HG03139 (cell line): Measurements from ENCODE around the gene LSS.
"Not testable (repeated sequence)": the region's sequence is repeated elsewhere in the genome, so short reads cannot be mapped to it uniquely, and the experiment has no call there.

ENCODE experiments used
- ATAC-seq: cut with Tn5 transposase; IDR thresholded peaks from one replicate; pipeline ENCODE4 v1.9.1; 2021; ENCODE audit not compliant: unreplicated experiment

LSS gene

DNA sequence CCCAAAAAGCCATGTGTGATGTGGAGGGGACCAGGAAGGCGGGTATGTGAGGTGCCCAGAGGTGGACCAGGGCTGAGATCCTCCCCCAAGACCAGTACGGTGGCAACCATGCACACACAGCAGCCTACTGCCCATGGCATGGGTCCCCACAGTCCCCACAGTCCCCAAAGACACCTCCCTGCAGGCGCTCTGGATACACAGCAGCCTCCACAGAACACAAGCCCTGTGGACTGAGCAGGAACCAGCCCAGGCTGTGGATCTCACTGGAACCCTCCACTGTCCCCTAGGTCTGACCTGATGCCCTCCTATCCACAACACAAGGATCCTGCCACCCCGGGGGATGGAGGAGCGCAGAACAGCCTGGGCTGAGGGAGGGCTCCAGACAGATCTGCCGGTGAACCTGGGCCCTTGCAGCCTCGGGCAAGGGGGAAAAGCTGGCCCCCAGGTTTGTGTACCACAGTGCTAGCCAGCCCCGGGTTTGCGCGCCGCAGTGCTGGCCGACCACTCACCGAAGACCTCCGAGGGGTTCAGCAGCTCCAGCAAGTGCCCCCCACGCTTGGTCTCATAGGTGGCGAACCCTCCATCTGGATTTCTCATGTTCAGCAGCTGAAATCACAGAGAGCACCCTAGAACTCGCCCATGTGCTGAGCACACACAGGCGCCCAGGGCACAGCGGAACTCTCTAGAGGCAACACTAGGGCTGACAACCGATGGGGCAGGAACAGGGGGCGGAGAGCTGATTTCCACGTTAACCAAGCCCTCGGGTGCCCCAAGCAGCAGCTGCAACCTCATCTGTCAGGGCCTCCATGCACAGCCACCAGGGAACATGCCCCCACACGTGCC lies 22.2 kb downstream of the LSS start:
- ATAC-seq, result no peak

- ATAC-seq, result no peak
Observed at GRCh38 chr21:46205766-46206162, 22.8 kb downstream of the LSS start.

- no peak for ATAC-seq
Observed at GRCh38 chr21:46205166-46205565, 23.4 kb downstream of the LSS start.

DNA sequence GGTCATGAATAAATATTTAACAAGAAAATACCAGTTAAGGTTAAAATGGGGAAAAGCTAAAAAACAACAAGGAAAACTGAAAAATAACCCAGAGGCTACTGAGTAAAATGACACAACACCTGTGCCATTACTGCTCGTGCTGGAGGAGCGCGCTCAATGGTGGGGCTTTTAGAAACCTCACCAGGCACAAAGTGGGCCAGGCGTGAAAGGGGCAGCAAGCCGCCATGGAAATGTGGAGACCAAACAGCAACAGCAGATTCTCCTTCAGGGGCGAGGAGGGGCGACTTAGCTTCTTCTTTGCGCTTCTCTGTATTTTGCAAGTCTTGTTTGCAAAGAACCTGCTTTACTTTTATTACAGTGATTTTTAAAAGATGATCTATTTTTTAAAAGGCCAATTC lies 25.4 kb downstream of the LSS start:
- no peak for ATAC-seq

DNA sequence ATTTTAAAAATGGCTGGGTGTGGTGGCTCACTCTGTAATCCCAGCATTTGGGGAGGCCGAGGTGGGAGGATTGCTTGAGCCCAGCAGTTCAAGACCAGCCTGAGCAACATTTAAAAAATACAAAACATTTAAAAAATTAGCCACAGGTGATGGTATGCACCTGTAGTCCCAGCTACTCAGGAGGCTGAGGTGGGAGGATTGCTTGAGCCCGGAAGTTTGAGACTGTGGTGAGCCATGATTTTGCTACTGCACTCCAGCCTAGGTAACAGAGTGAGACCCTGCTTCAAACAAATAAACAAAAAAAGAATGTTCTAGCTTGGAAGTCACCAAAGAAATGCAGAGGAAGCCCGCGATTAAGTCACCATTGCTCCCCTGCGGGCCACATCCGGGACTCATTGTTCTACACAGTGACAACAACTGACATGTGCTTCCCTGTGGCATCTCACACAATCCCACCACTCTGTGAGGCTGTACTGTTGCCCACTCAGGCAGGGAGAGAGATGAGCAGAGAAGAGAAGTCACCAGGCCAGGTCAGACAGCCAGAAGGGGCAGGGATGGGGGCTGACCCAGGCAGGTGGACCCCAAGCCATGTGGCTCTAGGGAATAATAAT lies 25.9 kb downstream of the LSS start:
- ATAC-seq, result no peak

DNA sequence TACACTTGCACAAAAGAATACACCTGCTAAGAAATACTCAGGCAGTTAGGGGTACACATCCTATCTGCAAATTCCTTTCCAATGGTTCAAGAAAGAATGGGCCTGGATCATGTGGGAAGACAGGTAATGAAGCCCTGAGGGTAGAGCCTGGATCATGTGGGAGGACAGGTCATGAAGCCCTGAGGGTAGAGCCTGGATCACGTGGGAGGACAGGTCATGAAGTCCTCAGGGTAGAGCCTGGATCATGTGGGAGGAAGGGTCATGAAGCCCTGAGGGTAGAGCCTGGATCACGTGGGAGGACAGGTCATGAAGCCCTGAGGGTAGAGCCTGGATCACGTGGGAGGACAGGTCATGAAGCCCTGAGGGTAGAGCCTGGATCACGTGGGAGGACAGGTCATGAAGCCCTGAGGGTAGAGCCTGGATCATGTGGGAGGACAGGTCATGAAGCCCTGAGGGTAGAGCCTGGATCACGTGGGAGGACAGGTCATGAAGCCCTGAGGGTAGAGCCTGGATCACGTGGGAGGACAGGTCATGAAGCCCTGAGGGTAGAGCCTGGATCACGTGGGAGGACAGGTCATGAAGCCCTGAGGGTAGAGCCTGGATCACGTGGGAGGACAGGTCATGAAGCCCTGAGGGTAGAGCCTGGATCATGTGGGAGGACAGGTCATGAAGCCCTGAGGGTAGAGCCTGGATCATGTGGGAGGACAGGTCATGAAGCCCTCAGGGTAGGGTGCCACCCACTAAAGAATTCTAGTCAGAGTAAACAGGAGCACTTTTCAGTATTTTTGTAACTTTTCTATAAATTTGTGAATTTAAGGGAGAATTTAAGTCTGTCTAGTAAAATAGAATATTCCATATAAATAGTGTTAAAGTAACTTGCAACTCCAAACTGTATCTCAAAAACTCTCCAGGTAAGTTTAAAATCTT lies 27.4 kb downstream of the LSS start:
- ATAC-seq, result not testable (repeated sequence)

DNA sequence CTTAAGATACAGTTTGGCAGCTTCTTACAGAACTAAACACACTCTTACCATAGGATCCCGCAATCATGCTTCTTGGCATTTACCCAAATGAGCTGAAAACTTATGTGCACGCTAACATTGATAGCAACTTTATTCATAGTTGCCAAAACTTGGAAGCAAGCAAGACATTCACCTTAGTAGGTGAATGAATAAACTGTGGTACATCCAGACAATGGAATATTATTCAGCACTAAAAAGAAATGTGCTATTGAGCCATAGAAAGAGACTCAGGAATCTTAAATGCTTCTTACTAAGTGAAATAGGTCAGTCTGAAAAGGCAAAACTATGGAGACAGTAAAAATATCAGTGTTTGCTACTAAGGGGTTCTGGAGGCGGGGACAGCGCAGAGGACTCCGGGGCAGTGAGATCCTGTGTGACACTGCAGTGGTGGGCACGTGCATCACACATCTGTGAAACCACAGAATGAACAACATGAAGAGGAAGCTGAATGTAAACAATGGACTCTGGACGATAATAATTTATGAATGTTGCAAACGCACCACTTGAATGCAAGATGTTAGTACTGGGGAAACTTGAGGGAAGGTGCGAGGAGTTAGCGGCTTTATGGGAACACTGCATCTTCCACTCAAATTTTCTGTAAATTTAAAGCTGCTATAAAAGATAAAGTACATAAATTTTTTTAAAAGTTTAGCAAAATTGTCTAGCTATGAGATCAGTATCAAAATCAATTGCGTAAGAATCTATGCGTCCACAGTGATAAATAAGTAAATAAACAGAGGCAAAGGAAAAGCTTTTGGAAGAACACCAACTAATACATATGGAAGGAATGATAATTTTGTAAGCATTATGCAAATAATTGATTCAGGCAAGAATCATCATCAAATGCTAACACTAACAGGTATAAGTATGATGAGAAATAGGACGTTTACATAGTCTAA lies 28.9 kb downstream of the LSS start:
- no peak for ATAC-seq

GRCh38 chr21:46196733-46197132 lies 31.8 kb downstream of the LSS start:
- no peak for ATAC-seq

DNA sequence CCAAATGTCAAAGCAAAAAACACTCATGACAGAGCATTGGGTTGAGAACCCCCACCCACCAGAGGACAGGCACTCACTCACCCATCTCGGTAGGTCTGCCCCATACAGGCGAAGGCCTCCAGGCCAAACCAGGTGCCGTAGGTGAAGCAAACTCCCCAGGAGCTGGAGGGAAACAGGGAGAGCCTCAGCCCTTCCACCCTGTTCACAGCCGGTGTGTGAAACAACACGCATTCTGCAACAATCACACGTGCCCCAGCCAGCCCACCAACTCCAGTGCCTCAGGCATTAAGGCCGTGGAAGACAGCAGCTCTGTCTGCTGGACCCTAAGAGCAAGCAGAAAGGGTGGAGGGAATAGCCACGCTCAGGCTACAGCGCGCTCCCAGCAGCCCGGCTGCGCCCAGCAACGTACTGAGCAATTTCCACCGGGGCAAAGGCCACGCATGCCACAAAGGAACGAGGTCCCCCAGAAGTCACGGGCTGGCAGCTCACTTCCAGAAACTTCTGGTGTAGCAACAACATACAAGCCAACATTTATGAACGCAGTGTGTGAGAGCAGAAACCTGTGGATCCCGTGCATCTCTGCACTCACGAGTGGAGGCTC lies 32.9 kb downstream of the LSS start:
- ATAC-seq, result no peak

DNA sequence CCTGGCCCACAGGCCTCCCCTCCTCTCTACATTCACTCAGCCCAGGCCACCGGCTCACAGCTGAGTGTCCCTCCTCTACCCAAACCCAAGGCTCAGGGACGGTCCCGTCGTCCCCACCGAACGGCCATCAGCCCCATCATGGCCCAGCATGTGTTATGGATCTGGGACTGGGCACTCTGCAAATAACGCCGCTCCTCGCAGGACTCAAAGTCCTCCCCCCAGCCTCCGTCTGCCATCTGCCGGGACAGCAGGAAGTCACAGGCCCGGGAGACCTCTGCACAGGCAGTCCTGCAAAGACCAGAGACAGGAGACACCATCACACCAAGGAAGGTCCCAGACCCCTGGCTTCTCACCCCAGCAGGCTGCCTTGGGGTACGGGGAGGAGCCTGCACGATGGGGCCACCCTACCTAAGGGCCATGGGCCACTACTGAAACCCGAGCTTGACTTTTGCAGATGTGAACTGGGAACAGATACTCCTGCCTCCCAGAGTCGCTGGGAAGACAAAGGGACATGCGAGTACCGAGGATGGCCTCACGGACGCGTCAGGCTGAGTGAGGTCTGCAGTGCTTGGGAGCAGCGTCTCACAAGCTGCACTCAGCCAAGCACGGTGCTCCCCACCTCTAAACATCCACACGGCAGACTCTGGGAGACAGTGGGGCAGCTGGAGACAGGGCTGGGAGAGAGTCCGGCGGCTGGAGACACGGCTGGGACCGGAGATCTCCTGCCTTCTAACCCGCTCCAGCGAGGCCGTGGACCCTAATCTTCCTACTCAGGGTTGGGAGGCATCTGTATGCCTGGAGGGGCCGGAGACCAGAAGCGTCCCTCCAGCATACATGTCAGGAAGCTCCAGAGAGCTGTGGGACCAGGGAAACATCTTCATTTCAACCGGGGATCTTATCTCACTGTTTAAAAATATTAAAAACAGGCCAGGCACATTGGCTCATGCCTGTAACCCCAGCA lies 33.9 kb downstream of the LSS start:
- no peak for ATAC-seq

GRCh38 chr21:46193829-46194373 lies 34.7 kb downstream of the LSS start:
- ATAC-seq, result no peak

DNA sequence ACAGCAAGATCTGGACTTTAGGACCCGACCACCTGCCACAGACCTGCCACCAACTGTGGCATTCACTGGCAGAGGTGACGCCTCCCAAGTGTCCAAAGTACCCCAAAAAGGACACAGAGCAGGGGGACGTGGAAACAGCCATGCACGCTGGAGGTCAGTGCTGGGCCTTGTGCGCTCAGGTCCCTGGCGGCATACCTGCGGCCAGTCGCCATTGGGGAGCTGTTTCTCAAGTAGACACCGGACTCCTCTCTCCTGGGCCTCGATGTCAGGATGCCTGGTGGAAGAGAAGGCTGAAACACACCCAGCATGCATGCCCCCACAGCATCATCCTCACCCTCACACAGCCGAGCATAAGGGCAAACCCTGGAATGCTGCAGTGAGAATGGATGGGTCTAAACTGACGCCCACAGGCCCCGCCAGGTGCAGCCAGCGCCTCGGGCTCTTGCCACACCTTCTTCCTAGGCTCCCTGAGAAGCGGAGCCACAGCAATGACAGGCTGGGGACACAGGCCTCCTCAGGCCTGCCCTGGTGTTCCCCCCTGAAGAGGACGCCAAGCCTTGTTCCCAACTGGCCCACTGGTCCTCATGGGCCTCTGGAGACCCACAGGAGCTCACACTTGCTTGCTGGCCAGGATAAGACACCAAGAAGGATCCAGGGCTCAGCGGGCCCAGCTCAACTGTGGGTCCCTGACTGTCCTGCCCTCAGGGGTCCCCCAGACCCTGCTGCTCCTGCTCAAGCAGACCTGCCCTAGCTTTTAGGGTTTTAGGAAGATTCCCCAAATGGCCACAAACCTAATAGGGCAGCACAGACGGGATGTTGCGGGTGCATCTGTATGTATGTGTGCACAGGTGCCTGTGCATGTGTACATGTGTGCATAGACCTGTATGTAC lies 36.6 kb downstream of the LSS start:
- no peak for ATAC-seq

- ATAC-seq, result no peak
Observed at GRCh38 chr21:46191257-46191685, 37.3 kb downstream of the LSS start.

DNA sequence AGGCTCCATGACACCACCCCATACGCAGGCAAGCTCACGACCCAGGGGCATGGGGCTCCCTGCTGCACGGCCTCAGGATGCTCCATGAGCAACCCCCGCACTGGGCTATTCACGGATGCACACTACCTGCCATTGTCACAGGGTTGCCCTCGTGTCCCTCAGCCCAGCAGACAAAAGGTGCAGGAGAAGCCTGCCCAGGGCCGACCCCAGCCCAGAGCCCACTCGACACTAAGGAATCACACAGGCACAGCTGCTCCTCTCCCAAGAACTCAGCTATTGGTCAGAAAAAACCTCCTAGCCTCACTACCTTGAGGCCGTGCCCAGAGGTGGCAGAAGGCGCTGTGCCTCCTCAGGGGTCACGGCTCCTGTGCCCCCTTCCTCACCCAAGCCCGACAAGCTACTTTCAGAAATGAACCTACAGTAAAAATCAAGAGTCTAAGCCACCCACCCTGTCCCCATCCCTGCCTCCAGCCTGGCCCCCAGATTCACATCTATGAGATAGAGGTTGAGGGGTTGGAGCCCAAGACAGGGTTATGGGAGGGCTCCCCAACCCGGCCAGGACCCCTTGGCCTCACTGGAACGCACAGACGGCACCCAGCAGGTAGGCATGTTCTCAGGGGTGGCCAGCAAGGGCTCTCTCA lies 38.0 kb downstream of the LSS start:
- ATAC-seq, result no peak

GRCh38 chr21:46189959-46190490 lies 38.5 kb downstream of the LSS start:
- ATAC-seq, result no peak

DNA sequence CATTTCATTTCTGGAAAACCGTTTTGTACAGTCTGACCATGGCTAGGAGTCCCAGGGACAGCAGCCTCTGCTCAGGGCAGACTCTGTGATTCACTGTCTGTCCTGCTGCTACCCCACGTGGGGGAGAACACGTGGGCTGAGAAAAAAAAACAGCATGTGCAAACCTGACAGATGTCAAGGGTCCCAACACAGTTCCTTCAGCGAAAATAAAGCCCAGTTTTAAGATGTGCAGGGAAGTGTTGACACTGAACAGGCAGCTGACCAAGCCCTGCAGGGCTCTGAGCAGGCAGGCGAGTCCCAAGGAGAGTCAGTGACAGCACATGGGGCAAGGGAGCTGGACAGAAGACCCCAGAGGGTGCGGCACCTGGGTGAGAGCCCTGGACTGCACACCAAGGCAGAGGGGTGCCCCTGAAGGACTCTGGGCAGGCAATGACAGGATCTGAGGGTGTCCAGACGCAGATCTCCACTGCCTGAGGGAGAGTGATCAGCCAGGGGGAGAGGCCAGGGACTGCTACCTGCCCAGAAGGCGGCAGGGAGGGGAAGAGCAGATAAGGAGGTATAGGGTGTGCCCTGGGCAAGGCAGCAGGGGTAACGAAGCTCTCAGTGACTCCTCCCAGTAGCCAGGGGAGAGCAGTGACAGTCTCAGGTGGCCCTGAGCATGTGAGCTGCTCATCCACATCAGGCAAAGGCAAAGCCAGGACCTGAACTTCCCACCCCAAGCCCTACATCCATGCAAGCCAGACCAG lies 39.2 kb downstream of the LSS start:
- no peak for ATAC-seq
